A673 (cell line): ENCODE measurements around the gene LGALS13. TPM values are rescaled to one million over a fixed set of nuclear protein-coding genes. Genes with fewer than 3 reads are reported as not detected.

ENCODE experiments used
- BruUV-seq: library from RNA; stranded (reverse); fragments of 400-500 nt; replicated peaks from 2 replicates; lab custom pipeline; 2021; lab: Mats Ljungman, UMichigan
- CTCF ChIA-PET: fragments of 300-600 bp; sonication (Branson Sonifier 250); formaldehyde crosslinking; loops from one replicate; lab custom pipeline; 2022; ENCODE audit warnings: antibody characterized with exemption; lab: Charles Lee
- POLR2A ChIA-PET: fragments of 300-600 bp; sonication (Branson Sonifier 250); formaldehyde crosslinking; loops from one replicate; lab custom pipeline; 2022; ENCODE audit warnings: antibody characterized with exemption; ENCODE audit not compliant: low non-redundant PET; lab: Charles Lee
- DNase-seq: peaks from one replicate; pipeline ENCODE4 v3.0.0-alpha.2; 2015; ENCODE audit warnings: low spot score
- H3K27ac ChIP-seq: fragments of 200-600 bp; sonication (generic); 2 replicates; pipeline ENCODE4 v1.5.1; 2016; ENCODE audit warnings: mixed run types, low read depth, mild to moderate bottlenecking, mixed read lengths, antibody characterized with exemption, low read length; ENCODE audit not compliant: poor library complexity, severe bottlenecking
- H3K27me3 ChIP-seq: fragments of 200-600 bp; sonication (generic); replicated peaks from 2 replicates; pipeline ENCODE4 v1.6.1; 2017; ENCODE audit warnings: mixed run types, low read depth, mild to moderate bottlenecking, mixed read lengths, antibody characterized with exemption, low read length; ENCODE audit not compliant: insufficient read depth, poor library complexity
- H3K36me3 ChIP-seq: fragments of 200-600 bp; sonication (generic); 2 replicates; pipeline ENCODE4 v1.6.1; 2016; ENCODE audit warnings: mixed run types, mild to moderate bottlenecking, mixed read lengths, antibody characterized with exemption, low read length; ENCODE audit not compliant: insufficient read depth, poor library complexity, severe bottlenecking
- H3K4me1 ChIP-seq: fragments of 200-600 bp; sonication (generic); 2 replicates; pipeline ENCODE4 v1.6.1; 2017; ENCODE audit warnings: mixed run types, mild to moderate bottlenecking, mixed read lengths, antibody characterized with exemption, low read length; ENCODE audit not compliant: insufficient read depth, poor library complexity, severe bottlenecking
- H3K4me3 ChIP-seq: fragments of 200-600 bp; sonication (generic); 2 replicates; pipeline ENCODE4 v1.5.1; 2016; ENCODE audit warnings: low read depth, mixed run types, mild to moderate bottlenecking, mixed read lengths, low read length; ENCODE audit not compliant: poor library complexity, severe bottlenecking
- H3K9me3 ChIP-seq: fragments of 200-600 bp; sonication (generic); 2 replicates; pipeline ENCODE4 v1.6.1; 2016; ENCODE audit warnings: mixed run types, low read depth, mild to moderate bottlenecking, mixed read lengths, antibody characterized with exemption, low read length; ENCODE audit not compliant: poor library complexity, severe bottlenecking
- EZH2 ChIP-seq: fragments of 200-600 bp; sonication (generic); IDR thresholded peaks from 2 replicates; pipeline ENCODE4 v1.6.1; 2017; ENCODE audit warnings: borderline replicate concordance, low read depth, mild to moderate bottlenecking, mixed read lengths, antibody characterized with exemption, low read length; ENCODE audit not compliant: poor library complexity, severe bottlenecking
- intact Hi-C: fragments of 100-400 bp; cut with micrococcal nuclease; formaldehyde crosslinking; loops from one replicate; pipeline ENCODE4 v1.10.0; 2022; ENCODE audit not compliant: unreplicated experiment
- total RNA-seq: library from RNA; stranded (reverse); gene quantifications from 2 replicates; pipeline ENCODE4 v1.2.3, GENCODE V29; 2021
- TF ChIP-seq, protein P1 (sequence below): fragments of 300-800, 200-600 bp; sonication (generic); conservative IDR thresholded peaks from 2 replicates; pipeline ENCODE4 v1.5.1; 2017; ENCODE audit warnings: low read depth, mild to moderate bottlenecking, antibody characterized with exemption, low read length, moderate library complexity, mixed read lengths

LGALS13 gene
- total RNA-seq, 1 experiment from 2014 or later: not detected

DNA sequence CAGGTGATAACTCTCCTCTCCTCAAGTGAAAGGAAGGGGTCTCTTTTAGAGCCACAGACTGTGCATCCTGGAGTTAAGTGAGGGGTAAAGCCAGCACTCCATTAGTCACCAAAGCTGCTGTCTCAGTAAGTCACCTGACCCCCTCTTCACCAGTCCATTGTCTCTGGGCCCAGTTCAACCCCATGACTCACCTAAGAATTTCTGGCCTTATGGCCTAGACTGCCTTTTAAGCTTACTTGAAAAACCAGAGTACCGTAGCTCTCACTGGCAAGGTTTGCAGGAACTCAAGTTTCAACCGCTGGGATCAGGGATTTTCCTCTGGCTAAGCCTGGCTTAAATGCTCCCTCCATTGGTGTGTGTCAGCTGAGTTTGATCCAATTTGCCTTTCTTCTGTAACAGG, 38.9 kb upstream of the LGALS13 start:
- POLR2A ChIA-PET: no interaction called here
- H3K27me3 ChIP-seq: peaks cover 63% of the 10 kb centered on the region
- no peaks in the 10 kb centered on the region for H3K9me3 ChIP-seq
- CTCF ChIA-PET: no interaction called here
- BruUV-seq: no TSS peak
- DNase-seq: no peak
- H3K27ac ChIP-seq: no peak overlapping the region
- TF ChIP-seq, protein P1, sequence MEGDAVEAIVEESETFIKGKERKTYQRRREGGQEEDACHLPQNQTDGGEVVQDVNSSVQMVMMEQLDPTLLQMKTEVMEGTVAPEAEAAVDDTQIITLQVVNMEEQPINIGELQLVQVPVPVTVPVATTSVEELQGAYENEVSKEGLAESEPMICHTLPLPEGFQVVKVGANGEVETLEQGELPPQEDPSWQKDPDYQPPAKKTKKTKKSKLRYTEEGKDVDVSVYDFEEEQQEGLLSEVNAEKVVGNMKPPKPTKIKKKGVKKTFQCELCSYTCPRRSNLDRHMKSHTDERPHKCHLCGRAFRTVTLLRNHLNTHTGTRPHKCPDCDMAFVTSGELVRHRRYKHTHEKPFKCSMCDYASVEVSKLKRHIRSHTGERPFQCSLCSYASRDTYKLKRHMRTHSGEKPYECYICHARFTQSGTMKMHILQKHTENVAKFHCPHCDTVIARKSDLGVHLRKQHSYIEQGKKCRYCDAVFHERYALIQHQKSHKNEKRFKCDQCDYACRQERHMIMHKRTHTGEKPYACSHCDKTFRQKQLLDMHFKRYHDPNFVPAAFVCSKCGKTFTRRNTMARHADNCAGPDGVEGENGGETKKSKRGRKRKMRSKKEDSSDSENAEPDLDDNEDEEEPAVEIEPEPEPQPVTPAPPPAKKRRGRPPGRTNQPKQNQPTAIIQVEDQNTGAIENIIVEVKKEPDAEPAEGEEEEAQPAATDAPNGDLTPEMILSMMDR: no peak
- H3K36me3 ChIP-seq: no peaks in the 10 kb centered on the region
- no peaks in the 10 kb centered on the region for H3K4me1 ChIP-seq
- intact Hi-C loops: no loop called here
- H3K4me3 ChIP-seq: no peak overlapping the region

DNA sequence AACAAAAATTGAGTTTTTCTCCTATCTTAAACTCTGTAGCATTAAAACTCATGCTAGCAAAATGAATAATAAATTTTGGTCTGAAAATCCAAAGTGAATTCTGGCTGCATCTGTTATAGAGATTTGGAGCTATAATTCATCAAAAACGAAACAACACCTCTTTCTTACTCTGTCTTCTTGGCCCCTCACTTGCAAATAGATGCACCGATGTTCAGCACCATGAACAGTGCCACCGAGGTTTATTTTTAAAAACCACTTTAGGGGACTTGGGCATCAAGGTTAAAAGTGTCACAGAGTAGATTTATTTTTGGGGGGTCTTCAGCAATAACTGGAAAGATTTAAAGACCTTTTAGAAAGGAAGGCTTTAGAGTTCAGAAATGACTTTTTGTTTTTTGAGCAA, 36.3 kb upstream of the LGALS13 start:
- BruUV-seq: no TSS peak
- Histone ChIP-seq H3K4me1 (no peaks in the 10 kb centered on the region), H3K9me3 (no peaks in the 10 kb centered on the region), H3K27ac (no peak overlapping the region), H3K4me3 (no peak overlapping the region), H3K27me3 (peaks cover 79% of the 10 kb centered on the region), H3K36me3 (no peaks in the 10 kb centered on the region)
- ChIA-PET CTCF (no interaction called here), POLR2A (no interaction called here)
- DNase-seq: no peak
- intact Hi-C loops: no loop called here
- no peak for TF ChIP-seq EZH2
- TF ChIP-seq, protein P1: no peak

DNA sequence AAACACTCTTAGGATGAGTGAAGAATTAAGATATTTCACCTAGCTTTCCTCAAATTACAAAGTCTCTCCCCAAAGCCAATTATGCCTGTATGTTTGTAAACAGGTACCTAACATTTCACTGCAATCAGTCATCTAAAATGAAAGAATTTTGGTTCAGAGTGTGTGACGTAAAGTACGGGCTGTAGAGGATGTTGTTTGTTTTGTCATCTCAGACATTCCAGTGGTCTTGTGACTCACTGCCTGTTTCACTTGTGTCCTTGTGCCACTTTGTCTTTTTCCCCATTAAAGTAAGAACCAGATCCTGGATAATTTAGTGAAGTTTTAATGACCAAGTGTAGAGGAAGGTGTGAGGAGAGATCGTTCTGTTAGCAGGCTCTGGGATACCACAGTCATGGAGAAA, 33.7 kb upstream of the LGALS13 start:
- no peak for DNase-seq
- H3K4me1 ChIP-seq: no peaks in the 10 kb centered on the region
- H3K4me3 ChIP-seq: no peak overlapping the region
- H3K27ac ChIP-seq: no peak overlapping the region
- no peaks in the 10 kb centered on the region for H3K36me3 ChIP-seq
- ChIA-PET CTCF (no interaction called here), POLR2A (no interaction called here)
- peaks cover 69% of the 10 kb centered on the region for H3K27me3 ChIP-seq
- H3K9me3 ChIP-seq: no peaks in the 10 kb centered on the region
- intact Hi-C loops: no loop called here
- TF ChIP-seq EZH2: no peak
- TF ChIP-seq, protein P1: no peak
- BruUV-seq: no TSS peak
